Endothelial cell of umbilical vein (primary cell): ENCODE data around the gene CCDC88B. TPM values are rescaled to one million over a fixed set of nuclear protein-coding genes. Genes with fewer than 3 reads are reported as not detected.

Experiments
- BruUV-seq: library from RNA; stranded (reverse); fragments of 400-500 nt; replicated peaks from 2 replicates; lab custom pipeline; 2021; lab: Mats Ljungman, UMichigan
- CTCF ChIA-PET: fragments of 300-600, 350-600 bp; sonication (Branson Sonifier 250); formaldehyde crosslinking; loops from one replicate; lab custom pipeline; 2021; ENCODE audit warnings: antibody characterized with exemption, inconsistent platforms; lab: Charles Lee
- POLR2A ChIA-PET: fragments of 300-600, 350-600 bp; sonication (Branson Sonifier 250); formaldehyde crosslinking; loops from one replicate; lab custom pipeline; 2021; ENCODE audit warnings: antibody characterized with exemption, inconsistent platforms; lab: Charles Lee
- DNase-seq: peaks from one replicate; pipeline ENCODE4 v3.0.0-alpha.2; 2011; ENCODE audit warnings: low read depth, low spot score
- FAIRE-seq: peaks from 2 replicates; lab custom pipeline; 2011; peaks lifted over from hg19 to GRCh38; lab: Jason Lieb, UNC
- H2AFZ ChIP-seq: 2 replicates; pipeline ENCODE4 v1.6.0; 2012; ENCODE audit warnings: low read depth, low read length, control low read depth, inconsistent platforms
- H3K27ac ChIP-seq: 2 replicates; pipeline ENCODE4 v1.5.1; 2011; ENCODE audit warnings: low read depth, mild to moderate bottlenecking, control low read depth, low read length, moderate library complexity; ENCODE audit not compliant: insufficient read depth
- H3K27me3 ChIP-seq, 2 experiments: 2 replicates each; pipeline versions ENCODE4 v1.6.0 to v1.6.1; 2011; ENCODE audit warnings: low read length in 2 of 2, mixed read lengths in 1 of 2; ENCODE audit not compliant: control insufficient read depth in 2 of 2, insufficient read depth in 2 of 2
- H3K36me3 ChIP-seq, 2 experiments: 2 replicates in 1 of 2; 3 replicates in 1 of 2; pipeline ENCODE4 v1.5.1; 2011; ENCODE audit warnings: low read length in 2 of 2, mild to moderate bottlenecking in 1 of 2, moderate library complexity in 1 of 2; ENCODE audit not compliant: control insufficient read depth in 2 of 2, insufficient read depth in 2 of 2; ENCODE audit errors: extremely low read depth in 1 of 2
- H3K4me1 ChIP-seq: 3 replicates; pipeline ENCODE4 v1.5.1; 2011; ENCODE audit warnings: mild to moderate bottlenecking, low read length; ENCODE audit not compliant: control insufficient read depth, insufficient read depth; ENCODE audit errors: extremely low read depth
- H3K4me2 ChIP-seq: 2 replicates; pipeline ENCODE4 v1.6.1; 2011; ENCODE audit warnings: low read length, control low read depth, mixed read lengths; ENCODE audit not compliant: insufficient read depth
- H3K4me3 ChIP-seq, 3 experiments: fragments of 200-600 bp in 1 of 3; sonication (generic), shearing (Covaris generic) in 1 of 3; replicated peaks in 1 of 3; 2 replicates each; pipeline ENCODE4 v1.5.1; 2011 to 2016; ENCODE audit warnings: control low read depth in 3 of 3, low read length in 3 of 3, mild to moderate bottlenecking in 2 of 3, inconsistent platforms in 1 of 3, low read depth in 1 of 3, moderate library complexity in 1 of 3; ENCODE audit not compliant: insufficient read depth in 1 of 3
- H3K79me2 ChIP-seq: 2 replicates; pipeline ENCODE4 v1.6.0; 2012; ENCODE audit warnings: low read length, inconsistent platforms; ENCODE audit not compliant: control insufficient read depth, insufficient read depth
- H3K9ac ChIP-seq: replicated peaks from 2 replicates; pipeline ENCODE3; 2011; ENCODE audit warnings: low read length, control low read depth; ENCODE audit not compliant: insufficient read depth; ENCODE audit errors: extremely low read depth
- H3K9me1 ChIP-seq: replicated peaks from 3 replicates; pipeline ENCODE4 v1.6.0; 2011; ENCODE audit warnings: mild to moderate bottlenecking, low read length; ENCODE audit not compliant: control insufficient read depth, insufficient read depth; ENCODE audit errors: extremely low read depth
- H3K9me3 ChIP-seq: replicated peaks from 2 replicates; pipeline ENCODE4 v1.5.1; 2012; ENCODE audit warnings: low read length, inconsistent platforms; ENCODE audit not compliant: control insufficient read depth, insufficient read depth
- H4K20me1 ChIP-seq: replicated peaks from 2 replicates; pipeline ENCODE3; 2011; ENCODE audit warnings: mild to moderate bottlenecking, low read length; ENCODE audit not compliant: control insufficient read depth, insufficient read depth; ENCODE audit errors: extremely low read depth
- JUN ChIP-seq: IDR thresholded peaks from 2 replicates; pipeline ENCODE4 v1.6.1; 2011; ENCODE audit warnings: borderline replicate concordance, low read depth; ENCODE audit not compliant: insufficient read length, insufficient read depth
- MAX ChIP-seq: IDR thresholded peaks from 2 replicates; pipeline ENCODE4 v1.6.1; 2011; ENCODE audit not compliant: insufficient read depth, insufficient read length
- POLR2A ChIP-seq: IDR thresholded peaks from 2 replicates; pipeline ENCODE4 v1.6.1; 2012; ENCODE audit warnings: low read depth, mild to moderate bottlenecking, control low read depth, low read length
- dilution Hi-C: fragments of 300-500 bp; cut with MboI; formaldehyde crosslinking; loops from one replicate; pipeline ENCODE4 v1.15.0; 2019; ENCODE audit warnings: low sequenced_read_pairs; ENCODE audit not compliant: extremely low pct_ligation_motif_present
- intact Hi-C: fragments of 100-400 bp; cut with micrococcal nuclease; formaldehyde crosslinking; loops from one replicate; pipeline ENCODE4 v1.10.0; 2022
- polyA plus RNA-seq, 4 experiments: library from polyadenylated mRNA; depleted of rRNA in 3 of 4; stranded (reverse) in 3 of 4; unstranded in 1 of 4; fragments of >200 nt; gene quantifications; 2 replicates each; pipeline versions ENCODE4 v1.2.1 to v1.2.3, GENCODE V29; 2011 to 2012; ENCODE audit warnings: missing spikeins in 1 of 4
- total RNA-seq: library from RNA; stranded (reverse); gene quantifications from 2 replicates; pipeline ENCODE4 v1.2.3, GENCODE V29; 2021
- TF ChIP-seq, protein P1 (sequence below), 2 donors: IDR thresholded peaks; 1 replicate in 1 of 2; 2 replicates in 1 of 2; pipeline ENCODE4 v1.5.1; 2011; ENCODE audit warnings: low read length in 2 of 2, mild to moderate bottlenecking in 2 of 2, moderate library complexity in 2 of 2, control low read depth in 1 of 2, inconsistent platforms in 1 of 2, low read depth in 1 of 2; ENCODE audit not compliant: insufficient read depth in 1 of 2; ENCODE audit errors: extremely low read depth in 1 of 2

Gene CCDC88B
- total and polyA plus RNA-seq, 2 donors (not counting 3 experiments of a cell fraction or from before 2014, with no cell fraction given), result 1.8 to 2.7 TPM

GRCh38 chr11:64384981-64385944 is 45.3 kb downstream of the CCDC88B start:
- TF ChIP-seq POLR2A (no peak), JUN (no peak), MAX (no peak)
- TF ChIP-seq, protein P1, sequence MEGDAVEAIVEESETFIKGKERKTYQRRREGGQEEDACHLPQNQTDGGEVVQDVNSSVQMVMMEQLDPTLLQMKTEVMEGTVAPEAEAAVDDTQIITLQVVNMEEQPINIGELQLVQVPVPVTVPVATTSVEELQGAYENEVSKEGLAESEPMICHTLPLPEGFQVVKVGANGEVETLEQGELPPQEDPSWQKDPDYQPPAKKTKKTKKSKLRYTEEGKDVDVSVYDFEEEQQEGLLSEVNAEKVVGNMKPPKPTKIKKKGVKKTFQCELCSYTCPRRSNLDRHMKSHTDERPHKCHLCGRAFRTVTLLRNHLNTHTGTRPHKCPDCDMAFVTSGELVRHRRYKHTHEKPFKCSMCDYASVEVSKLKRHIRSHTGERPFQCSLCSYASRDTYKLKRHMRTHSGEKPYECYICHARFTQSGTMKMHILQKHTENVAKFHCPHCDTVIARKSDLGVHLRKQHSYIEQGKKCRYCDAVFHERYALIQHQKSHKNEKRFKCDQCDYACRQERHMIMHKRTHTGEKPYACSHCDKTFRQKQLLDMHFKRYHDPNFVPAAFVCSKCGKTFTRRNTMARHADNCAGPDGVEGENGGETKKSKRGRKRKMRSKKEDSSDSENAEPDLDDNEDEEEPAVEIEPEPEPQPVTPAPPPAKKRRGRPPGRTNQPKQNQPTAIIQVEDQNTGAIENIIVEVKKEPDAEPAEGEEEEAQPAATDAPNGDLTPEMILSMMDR (IDR thresholded peaks at IDR 0.05; ENCODE audit: extremely low read depth in 1 of 2, insufficient read depth in 1 of 2, low read depth in 1 of 2, low read length in 2 of 2), result no peak
- no peak overlapping the region for H3K27ac ChIP-seq
- no peak overlapping the region for H3K4me2 ChIP-seq
- no peaks in the 10 kb centered on the region for H3K4me1 ChIP-seq
- no peak for FAIRE-seq
- intact Hi-C loops (no loop called here), dilution Hi-C loops (no loop called here)
- no peak overlapping the region for H3K4me3 ChIP-seq
- peaks cover 2 to 10% of the 10 kb centered on the region in 2 experiments for H3K27me3 ChIP-seq
- no TSS peak for BruUV-seq
- H2AFZ ChIP-seq, result no peak overlapping the region
- no peaks in the 10 kb centered on the region for H3K79me2 ChIP-seq
- H3K9me1 ChIP-seq, result no peaks in the 10 kb centered on the region
- H4K20me1 ChIP-seq, result no peaks in the 10 kb centered on the region
- DNase-seq, result no peak
- ChIA-PET POLR2A (no interaction called here), CTCF (interaction anchor here (2.1 kb wide), 1 partner anchor 64 kb away, joined by 8 read pairs; no protein-coding TSS in a partner anchor)
- H3K9me3 ChIP-seq, result no peaks in the 10 kb centered on the region
- no peak overlapping the region for H3K9ac ChIP-seq
- H3K36me3 ChIP-seq, result no peaks in the 10 kb centered on the region
